ENCODE measurements around the gene ZNF598. TPM values are rescaled to one million over a fixed set of nuclear protein-coding genes. Genes with fewer than 3 reads are reported as not detected.

Gene ZNF598
- total RNA-seq, 3 donors from 2014 or later (not counting 1 experiment from before 2014, with no cell fraction given), result 56.1 to 71.6 (median 58.2) TPM

- Histone ChIP-seq H3K36me3 (ENCODE audit: control insufficient read depth, insufficient read depth, low read length) (peaks cover 2% of the 10 kb centered on the region), H3K27me3 (ENCODE audit: control insufficient read depth, insufficient read depth, low read length) (no peaks in the 10 kb centered on the region), H3K9me3 (ENCODE audit: control insufficient read depth, insufficient read depth, low read length) (no peaks in the 10 kb centered on the region), H3K4me3 (ENCODE audit: low read length) (no peak overlapping the region), H3K27ac (ENCODE audit: low read length) (no peak overlapping the region), H3K4me1 (ENCODE audit: control insufficient read depth, insufficient read depth, low read length) (peaks cover 18% of the 10 kb centered on the region)
- 77% methylated on average over 29 of the region's 29 CpGs for WGBS (ENCODE audit: insufficient coverage)
- no peak for TF ChIP-seq CTCF (IDR thresholded peaks at IDR 0.05)
- Mint-ChIP-seq H3K4me1 (peaks cover 0 to 4% of the 10 kb centered on the region in 2 donors), H3K4me3 (no peak overlapping the region), H3K9me3 (no peaks in the 10 kb centered on the region), H3K27me3 (ENCODE audit: low read depth in 2 of 2) (no peaks in the 10 kb centered on the region), H3K36me3 (no peaks in the 10 kb centered on the region), H3K27ac (no peak overlapping the region)
- intact Hi-C loops (cut with micrococcal nuclease), result no loop called here
- DNase-seq (no peak), ATAC-seq (no peak)
Measured at GRCh38 chr16:2039274-2040031, 29.8 kb upstream of the ZNF598 start.

- no peaks in the 10 kb centered on the region for H3K27me3 ChIP-seq (ENCODE audit: control insufficient read depth, insufficient read depth, low read length)
- no peak overlapping the region for H3K4me3 ChIP-seq (ENCODE audit: low read length)
- intact Hi-C loops (cut with micrococcal nuclease), result no loop called here
- Mint-ChIP-seq H3K9me3 (no peaks in the 10 kb centered on the region), H3K27ac (no peak overlapping the region), H3K4me1 (peaks cover 0 to 4% of the 10 kb centered on the region in 2 donors), H3K27me3 (ENCODE audit: low read depth in 2 of 2) (no peaks in the 10 kb centered on the region), H3K36me3 (no peaks in the 10 kb centered on the region), H3K4me3 (no peak overlapping the region)
- H3K9me3 ChIP-seq (ENCODE audit: control insufficient read depth, insufficient read depth, low read length), result no peaks in the 10 kb centered on the region
- ATAC-seq (no peak), DNase-seq (no peak)
- 92% methylated on average over 39 of the region's 41 CpGs for WGBS (ENCODE audit: insufficient coverage)
- peaks cover 2% of the 10 kb centered on the region for H3K36me3 ChIP-seq (ENCODE audit: control insufficient read depth, insufficient read depth, low read length)
- peaks cover 10% of the 10 kb centered on the region for H3K4me1 ChIP-seq (ENCODE audit: control insufficient read depth, insufficient read depth, low read length)
- no peak for TF ChIP-seq CTCF (IDR thresholded peaks at IDR 0.05)
- no peak overlapping the region for H3K27ac ChIP-seq (ENCODE audit: low read length)
Measured at GRCh38 chr16:2038382-2039231, 29.0 kb upstream of the ZNF598 start.

GRCh38 chr16:2037647-2038381 lies 28.2 kb upstream of the ZNF598 start:
- no peak for TF ChIP-seq CTCF (IDR thresholded peaks at IDR 0.05)
- H3K36me3 Mint-ChIP-seq, result no peaks in the 10 kb centered on the region
- WGBS (ENCODE audit: insufficient coverage), result 88% methylated on average over 29 of the region's 29 CpGs
- H3K9me3 ChIP-seq (ENCODE audit: control insufficient read depth, insufficient read depth, low read length), result no peaks in the 10 kb centered on the region
- no peaks in the 10 kb centered on the region for H3K27me3 Mint-ChIP-seq (ENCODE audit: low read depth in 2 of 2)
- no peaks in the 10 kb centered on the region for H3K36me3 ChIP-seq (ENCODE audit: control insufficient read depth, insufficient read depth, low read length)
- H3K27me3 ChIP-seq (ENCODE audit: control insufficient read depth, insufficient read depth, low read length), result no peaks in the 10 kb centered on the region
- H3K4me1 Mint-ChIP-seq, result no peaks in the 10 kb centered on the region
- DNase-seq (no peak), ATAC-seq (no peak)
- H3K27ac ChIP-seq (ENCODE audit: low read length), result no peak overlapping the region
- H3K27ac Mint-ChIP-seq, result no peak overlapping the region
- H3K4me3 ChIP-seq (ENCODE audit: low read length), result no peak overlapping the region
- H3K4me1 ChIP-seq (ENCODE audit: control insufficient read depth, insufficient read depth, low read length), result peaks cover 6% of the 10 kb centered on the region
- H3K9me3 Mint-ChIP-seq, result no peaks in the 10 kb centered on the region
- intact Hi-C loops (cut with micrococcal nuclease), result no loop called here
- H3K4me3 Mint-ChIP-seq, result no peak overlapping the region

Measured in natural killer cell (primary cell).